HepG2 (cell line): ENCODE data around the gene ZNF771. TPM values are rescaled to one million over a fixed set of nuclear protein-coding genes. Genes with fewer than 3 reads are reported as not detected.

Source experiments
- NPAS2 ChIP-seq: sonication (generic); formaldehyde crosslinking; IDR thresholded peaks from 2 replicates; pipeline ENCODE4 v1.8.0; 2022; ENCODE audit warnings: mild to moderate bottlenecking, missing genetic modification reagents, borderline replicate concordance
- RBFOX2 ChIP-seq: fragments of 200-400 bp; formaldehyde crosslinking; IDR thresholded peaks from 2 replicates; pipeline ENCODE4 v1.6.1; 2017; ENCODE audit warnings: low read depth, mild to moderate bottlenecking, low read length
- RELA ChIP-seq: sonication (generic); formaldehyde crosslinking; IDR thresholded peaks from 2 replicates; pipeline ENCODE4 v1.4.0; 2020; ENCODE audit warnings: missing genetic modification reagents
- TRIM24 ChIP-seq: sonication (generic); formaldehyde crosslinking; IDR thresholded peaks from 2 replicates; pipeline ENCODE4 v1.8.0; 2022; ENCODE audit warnings: mild to moderate bottlenecking, missing genetic modification reagents
- ZNF660 ChIP-seq: sonication (generic); formaldehyde crosslinking; IDR thresholded peaks from 2 replicates; pipeline ENCODE4 v1.5.1; 2020; ENCODE audit warnings: mild to moderate bottlenecking, low read depth, missing genetic modification reagents, borderline replicate concordance
- polyA plus RNA-seq, 8 experiments: library from polyadenylated mRNA; depleted of rRNA in 3 of 8; stranded (reverse) in 7 of 8; unstranded in 1 of 8; fragments of >200 nt; fragmentation: Illumina TruSeq in 4 of 8; extraction: Trizol in 4 of 8; gene quantifications; 2 replicates each; pipeline versions ENCODE4 v1.2.1 to v1.2.3, GENCODE V29; 2011 to 2016; ENCODE audit warnings: low read depth in 4 of 8, missing spikeins in 1 of 8, mixed read lengths in 1 of 8; ENCODE audit not compliant: insufficient read depth in 1 of 8
- total RNA-seq, 5 experiments: library from RNA; depleted of rRNA; stranded (reverse); fragments of >200 nt; fragmentation: Illumina TruSeq; extraction: Trizol; gene quantifications; 2 replicates each; pipeline ENCODE4 v1.2.3, GENCODE V29; 2016; ENCODE audit warnings: low read depth in 1 of 5
- TF ChIP-seq, protein P1 (sequence below): sonication (generic); formaldehyde crosslinking; conservative IDR thresholded peaks from 2 replicates; pipeline ENCODE4 v1.4.0; 2020; ENCODE audit warnings: mild to moderate bottlenecking, missing genetic modification reagents, moderate library complexity
- TF ChIP-seq, protein P2 (sequence below): sonication (generic); formaldehyde crosslinking; IDR thresholded peaks from one replicate; pipeline ENCODE4 v1.5.1; 2020; ENCODE audit warnings: mild to moderate bottlenecking, missing genetic modification reagents; ENCODE audit errors: not compliant biosample characterization
- TF ChIP-seq, protein P3 (sequence below): sonication (generic); formaldehyde crosslinking; IDR thresholded peaks from 2 replicates; pipeline ENCODE4 v1.5.1; 2020; ENCODE audit warnings: missing genetic modification reagents, mild to moderate bottlenecking, borderline replicate concordance
- TF ChIP-seq, protein P4 (sequence below): sonication (generic); formaldehyde crosslinking; IDR thresholded peaks from 2 replicates; pipeline ENCODE4 v1.4.0; 2020; ENCODE audit warnings: missing genetic modification reagents

The ZNF771 gene
- total and polyA plus RNA-seq, 2 of the 13 experiments (the other 11 are each of a cell fraction or from before 2014, with no cell fraction given) = 5.0 to 11.8 TPM

DNA sequence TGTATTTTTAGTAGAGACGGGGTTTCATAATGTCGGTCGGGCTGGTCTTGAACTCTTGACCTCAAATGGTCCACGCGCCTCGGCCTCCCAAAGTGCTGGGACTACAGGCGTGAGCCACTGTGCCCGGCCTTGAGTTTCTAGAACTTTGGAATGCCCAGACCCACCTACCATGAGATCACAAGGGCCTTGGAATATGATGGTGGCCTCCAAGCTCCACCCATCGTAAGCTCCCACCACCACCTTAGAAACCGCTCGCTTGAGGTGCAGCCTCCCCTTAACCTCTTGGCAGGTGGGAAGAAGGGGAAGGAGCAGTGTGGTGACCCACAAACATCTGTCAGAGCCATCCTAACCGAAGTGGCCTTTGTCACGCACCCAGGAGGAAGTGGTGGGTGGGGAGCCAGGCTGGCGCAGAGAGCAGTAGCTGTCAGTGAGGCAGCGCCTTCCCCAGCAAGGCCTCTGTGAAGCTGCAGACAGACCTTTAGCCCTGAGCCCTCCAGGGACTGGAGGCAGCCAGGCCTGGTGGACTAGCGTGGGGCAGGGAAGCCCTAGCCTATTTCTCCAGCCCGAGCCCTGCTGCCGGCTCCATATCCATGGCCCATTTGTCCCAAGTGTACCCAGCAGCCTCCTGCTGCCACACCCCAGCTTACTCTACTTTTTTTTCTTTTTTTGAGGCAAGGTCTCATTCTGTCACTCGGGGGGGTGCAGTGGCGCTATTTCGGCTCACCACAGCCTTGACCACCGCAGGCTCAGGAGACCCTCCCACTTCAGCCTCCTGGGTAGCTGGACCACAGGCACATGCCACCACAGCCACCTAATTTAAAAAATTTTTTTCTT is 51.4 kb downstream of the ZNF771 start (continued):
- TF ChIP-seq, protein P1, sequence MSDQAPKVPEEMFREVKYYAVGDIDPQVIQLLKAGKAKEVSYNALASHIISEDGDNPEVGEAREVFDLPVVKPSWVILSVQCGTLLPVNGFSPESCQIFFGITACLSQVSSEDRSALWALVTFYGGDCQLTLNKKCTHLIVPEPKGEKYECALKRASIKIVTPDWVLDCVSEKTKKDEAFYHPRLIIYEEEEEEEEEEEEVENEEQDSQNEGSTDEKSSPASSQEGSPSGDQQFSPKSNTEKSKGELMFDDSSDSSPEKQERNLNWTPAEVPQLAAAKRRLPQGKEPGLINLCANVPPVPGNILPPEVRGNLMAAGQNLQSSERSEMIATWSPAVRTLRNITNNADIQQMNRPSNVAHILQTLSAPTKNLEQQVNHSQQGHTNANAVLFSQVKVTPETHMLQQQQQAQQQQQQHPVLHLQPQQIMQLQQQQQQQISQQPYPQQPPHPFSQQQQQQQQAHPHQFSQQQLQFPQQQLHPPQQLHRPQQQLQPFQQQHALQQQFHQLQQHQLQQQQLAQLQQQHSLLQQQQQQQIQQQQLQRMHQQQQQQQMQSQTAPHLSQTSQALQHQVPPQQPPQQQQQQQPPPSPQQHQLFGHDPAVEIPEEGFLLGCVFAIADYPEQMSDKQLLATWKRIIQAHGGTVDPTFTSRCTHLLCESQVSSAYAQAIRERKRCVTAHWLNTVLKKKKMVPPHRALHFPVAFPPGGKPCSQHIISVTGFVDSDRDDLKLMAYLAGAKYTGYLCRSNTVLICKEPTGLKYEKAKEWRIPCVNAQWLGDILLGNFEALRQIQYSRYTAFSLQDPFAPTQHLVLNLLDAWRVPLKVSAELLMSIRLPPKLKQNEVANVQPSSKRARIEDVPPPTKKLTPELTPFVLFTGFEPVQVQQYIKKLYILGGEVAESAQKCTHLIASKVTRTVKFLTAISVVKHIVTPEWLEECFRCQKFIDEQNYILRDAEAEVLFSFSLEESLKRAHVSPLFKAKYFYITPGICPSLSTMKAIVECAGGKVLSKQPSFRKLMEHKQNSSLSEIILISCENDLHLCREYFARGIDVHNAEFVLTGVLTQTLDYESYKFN = peak; percentile 82
- TF ChIP-seq NPAS2 (CRISPR knock-in tag) (no peak), TRIM24 (CRISPR knock-in tag) (no peak), RELA (CRISPR knock-in tag) (peak; percentile 28; the same call in 1 of the 2 replicates), ZNF660 (CRISPR knock-in tag) (0 out of 2 replicates have a peak, but pooled peaks have one; percentile 12), RBFOX2 (no peak)
- TF ChIP-seq, protein P2, sequence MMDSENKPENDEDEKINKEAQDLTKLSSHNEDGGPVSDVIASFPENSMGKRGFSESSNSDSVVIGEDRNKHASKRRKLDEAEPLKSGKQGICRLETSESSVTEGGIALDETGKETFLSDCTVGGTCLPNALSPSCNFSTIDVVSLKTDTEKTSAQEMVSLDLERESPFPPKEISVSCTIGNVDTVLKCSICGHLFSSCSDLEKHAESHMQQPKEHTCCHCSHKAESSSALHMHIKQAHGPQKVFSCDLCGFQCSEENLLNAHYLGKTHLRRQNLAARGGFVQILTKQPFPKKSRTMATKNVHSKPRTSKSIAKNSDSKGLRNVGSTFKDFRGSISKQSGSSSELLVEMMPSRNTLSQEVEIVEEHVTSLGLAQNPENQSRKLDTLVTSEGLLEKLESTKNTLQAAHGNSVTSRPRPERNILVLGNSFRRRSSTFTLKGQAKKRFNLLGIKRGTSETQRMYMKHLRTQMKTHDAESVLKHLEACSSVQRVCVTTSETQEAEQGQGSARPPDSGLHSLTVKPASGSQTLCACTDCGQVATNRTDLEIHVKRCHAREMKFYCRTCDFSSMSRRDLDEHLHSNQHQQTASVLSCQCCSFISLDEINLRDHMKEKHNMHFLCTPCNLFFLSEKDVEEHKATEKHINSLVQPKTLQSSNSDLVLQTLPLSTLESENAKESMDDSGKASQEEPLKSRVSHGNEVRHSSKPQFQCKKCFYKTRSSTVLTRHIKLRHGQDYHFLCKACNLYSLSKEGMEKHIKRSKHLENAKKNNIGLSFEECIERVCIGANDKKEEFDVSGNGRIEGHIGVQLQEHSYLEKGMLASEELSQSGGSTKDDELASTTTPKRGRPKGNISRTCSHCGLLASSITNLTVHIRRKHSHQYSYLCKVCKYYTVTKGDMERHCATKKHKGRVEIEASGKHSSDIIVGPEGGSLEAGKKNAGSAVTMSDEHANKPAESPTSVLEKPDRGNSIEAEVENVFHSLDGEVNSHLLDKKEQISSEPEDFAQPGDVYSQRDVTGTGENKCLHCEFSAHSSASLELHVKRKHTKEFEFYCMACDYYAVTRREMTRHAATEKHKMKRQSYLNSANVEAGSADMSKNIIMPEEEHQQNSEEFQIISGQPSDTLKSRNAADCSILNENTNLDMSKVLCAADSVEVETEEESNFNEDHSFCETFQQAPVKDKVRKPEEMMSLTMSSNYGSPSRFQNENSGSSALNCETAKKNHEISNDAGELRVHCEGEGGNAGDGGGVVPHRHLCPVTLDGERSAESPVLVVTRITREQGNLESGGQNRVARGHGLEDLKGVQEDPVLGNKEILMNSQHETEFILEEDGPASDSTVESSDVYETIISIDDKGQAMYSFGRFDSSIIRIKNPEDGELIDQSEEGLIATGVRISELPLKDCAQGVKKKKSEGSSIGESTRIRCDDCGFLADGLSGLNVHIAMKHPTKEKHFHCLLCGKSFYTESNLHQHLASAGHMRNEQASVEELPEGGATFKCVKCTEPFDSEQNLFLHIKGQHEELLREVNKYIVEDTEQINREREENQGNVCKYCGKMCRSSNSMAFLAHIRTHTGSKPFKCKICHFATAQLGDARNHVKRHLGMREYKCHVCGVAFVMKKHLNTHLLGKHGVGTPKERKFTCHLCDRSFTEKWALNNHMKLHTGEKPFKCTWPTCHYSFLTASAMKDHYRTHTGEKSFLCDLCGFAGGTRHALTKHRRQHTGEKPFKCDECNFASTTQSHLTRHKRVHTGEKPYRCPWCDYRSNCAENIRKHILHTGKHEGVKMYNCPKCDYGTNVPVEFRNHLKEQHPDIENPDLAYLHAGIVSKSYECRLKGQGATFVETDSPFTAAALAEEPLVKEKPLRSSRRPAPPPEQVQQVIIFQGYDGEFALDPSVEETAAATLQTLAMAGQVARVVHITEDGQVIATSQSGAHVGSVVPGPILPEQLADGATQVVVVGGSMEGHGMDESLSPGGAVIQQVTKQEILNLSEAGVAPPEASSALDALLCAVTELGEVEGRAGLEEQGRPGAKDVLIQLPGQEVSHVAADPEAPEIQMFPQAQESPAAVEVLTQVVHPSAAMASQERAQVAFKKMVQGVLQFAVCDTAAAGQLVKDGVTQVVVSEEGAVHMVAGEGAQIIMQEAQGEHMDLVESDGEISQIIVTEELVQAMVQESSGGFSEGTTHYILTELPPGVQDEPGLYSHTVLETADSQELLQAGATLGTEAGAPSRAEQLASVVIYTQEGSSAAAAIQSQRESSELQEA = peak; percentile 78
- TF ChIP-seq, protein P3, sequence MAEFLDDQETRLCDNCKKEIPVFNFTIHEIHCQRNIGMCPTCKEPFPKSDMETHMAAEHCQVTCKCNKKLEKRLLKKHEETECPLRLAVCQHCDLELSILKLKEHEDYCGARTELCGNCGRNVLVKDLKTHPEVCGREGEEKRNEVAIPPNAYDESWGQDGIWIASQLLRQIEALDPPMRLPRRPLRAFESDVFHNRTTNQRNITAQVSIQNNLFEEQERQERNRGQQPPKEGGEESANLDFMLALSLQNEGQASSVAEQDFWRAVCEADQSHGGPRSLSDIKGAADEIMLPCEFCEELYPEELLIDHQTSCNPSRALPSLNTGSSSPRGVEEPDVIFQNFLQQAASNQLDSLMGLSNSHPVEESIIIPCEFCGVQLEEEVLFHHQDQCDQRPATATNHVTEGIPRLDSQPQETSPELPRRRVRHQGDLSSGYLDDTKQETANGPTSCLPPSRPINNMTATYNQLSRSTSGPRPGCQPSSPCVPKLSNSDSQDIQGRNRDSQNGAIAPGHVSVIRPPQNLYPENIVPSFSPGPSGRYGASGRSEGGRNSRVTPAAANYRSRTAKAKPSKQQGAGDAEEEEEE (CRISPR knock-in tag) = no peak; the same call in 1 of the 2 replicates
- TF ChIP-seq, protein P4, sequence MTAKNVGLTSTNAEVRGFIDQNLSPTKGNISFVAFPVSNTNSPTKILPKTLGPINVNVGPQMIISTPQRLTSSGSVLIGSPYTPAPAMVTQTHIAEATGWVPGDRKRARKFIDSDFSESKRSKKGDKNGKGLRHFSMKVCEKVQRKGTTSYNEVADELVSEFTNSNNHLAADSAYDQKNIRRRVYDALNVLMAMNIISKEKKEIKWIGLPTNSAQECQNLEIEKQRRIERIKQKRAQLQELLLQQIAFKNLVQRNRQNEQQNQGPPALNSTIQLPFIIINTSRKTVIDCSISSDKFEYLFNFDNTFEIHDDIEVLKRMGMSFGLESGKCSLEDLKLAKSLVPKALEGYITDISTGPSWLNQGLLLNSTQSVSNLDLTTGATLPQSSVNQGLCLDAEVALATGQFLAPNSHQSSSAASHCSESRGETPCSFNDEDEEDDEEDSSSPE (CRISPR knock-in tag) = 0 out of 2 replicates have a peak, but pooled peaks have one; percentile 4
